ENCODE results near the gene SLC25A51.

GRCh38 chr9:37946971-37947370 lies 43.0 kb upstream of the SLC25A51 start:
- TF ChIP-seq POLR2A (IDR thresholded peaks at IDR 0.05; ENCODE audit: low read depth, low read length) (no peak), POU2F2 (IDR thresholded peaks at IDR 0.05; ENCODE audit: low read depth, low read length) (no peak)

All from GM12891 (cell line).